ENCODE measurements around the gene FN3K. TPM values are rescaled to one million over a fixed set of nuclear protein-coding genes. Genes with fewer than 3 reads are reported as not detected.

FN3K gene
- 2.9 and 19.7 TPM in 2 replicates for total RNA-seq

DNA sequence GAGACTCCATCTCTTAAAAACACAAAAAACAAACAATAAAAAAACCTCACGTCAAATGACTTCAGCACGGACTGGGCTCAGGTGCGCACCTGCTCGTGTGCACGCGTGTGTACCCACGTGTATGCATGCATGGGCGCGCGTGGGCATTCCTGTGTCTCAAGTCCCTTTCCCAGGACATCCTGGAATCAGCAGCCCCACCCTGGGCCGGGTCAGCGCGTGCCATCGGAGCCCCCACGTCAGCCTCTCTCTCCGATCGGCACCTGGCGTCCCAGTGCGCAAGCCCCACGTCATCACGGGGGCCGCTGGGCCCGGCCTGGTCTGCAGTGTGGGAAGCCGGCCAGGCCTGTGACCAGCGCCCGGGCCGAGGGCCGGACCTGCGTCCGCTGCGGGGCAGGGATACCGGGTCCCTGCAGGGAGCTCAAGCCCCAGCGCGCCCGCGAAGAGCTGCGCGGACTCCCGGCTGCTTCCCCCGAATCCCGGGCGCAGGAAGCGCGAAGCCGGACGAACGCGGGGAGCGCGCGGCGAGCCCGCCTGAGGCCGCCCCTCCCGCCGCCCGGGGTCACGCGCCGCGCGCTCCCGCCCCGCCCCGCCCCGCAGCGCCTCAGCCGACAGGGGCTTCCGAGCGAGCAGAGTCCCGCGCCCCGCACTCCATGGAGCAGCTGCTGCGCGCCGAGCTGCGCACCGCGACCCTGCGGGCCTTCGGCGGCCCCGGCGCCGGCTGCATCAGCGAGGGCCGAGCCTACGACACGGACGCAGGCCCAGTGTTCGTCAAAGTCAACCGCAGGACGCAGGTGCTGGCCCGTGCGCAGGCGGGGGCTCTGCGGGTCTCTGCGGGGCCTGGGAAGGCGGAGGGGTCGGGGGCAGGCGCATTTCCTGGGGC, at the start of gene FN3K:
Gene FN3K, plus strand, starts transcription at position 629 of the 880 bp plus-strand sequence. Its CDS starts 22 bp downstream, at position 651.
- no peak for DNase-seq (ENCODE audit: extremely low read depth, low read depth, low spot score)

DNA sequence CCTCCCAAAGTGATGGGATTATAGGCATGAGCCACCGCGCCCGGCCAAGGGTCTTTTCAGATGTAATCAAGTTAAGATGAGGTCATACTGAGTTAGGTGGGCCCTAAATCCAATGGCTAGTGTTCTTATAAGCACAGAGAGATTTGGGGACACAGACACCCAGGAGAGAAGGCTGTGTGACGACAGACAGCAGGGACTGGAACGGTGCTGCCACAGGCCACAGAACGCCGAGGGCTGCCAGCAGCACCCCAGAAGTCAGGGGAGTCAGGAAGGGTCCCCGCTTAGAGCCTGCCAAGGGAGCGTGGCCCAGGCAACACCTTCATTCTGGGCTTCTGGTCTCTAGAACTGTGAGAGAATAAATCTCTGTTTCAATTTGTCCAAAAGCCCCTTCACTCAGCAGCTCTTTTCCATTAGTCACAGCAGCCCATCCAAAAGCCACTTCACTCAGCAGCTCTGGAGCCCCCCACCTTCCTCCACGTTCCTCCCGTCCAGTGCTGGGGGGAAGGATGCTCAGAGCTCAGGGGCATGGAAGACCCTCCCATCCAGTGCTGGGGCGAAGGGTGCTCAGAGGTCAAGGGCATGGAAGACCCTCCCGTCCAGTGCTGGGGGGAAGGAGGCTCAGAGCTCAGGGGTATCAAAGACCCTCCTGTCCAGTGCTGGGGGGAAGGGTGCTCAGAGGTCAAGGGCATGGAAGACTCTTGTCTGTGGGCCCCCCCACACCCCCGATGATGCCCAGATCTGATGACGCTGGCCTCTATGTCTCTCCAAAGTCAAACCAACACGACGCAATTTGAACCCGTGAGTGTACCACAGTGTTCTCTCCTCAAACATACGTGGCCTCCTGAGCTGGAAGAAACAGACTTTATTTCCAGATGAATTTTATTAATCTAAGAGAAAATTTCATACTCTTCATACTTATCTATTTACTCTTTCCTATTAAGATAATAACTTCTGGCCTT, 48.8 kb upstream of the FN3K start:
- no peak for DNase-seq (ENCODE audit: extremely low read depth, low read depth, low spot score)

DNA sequence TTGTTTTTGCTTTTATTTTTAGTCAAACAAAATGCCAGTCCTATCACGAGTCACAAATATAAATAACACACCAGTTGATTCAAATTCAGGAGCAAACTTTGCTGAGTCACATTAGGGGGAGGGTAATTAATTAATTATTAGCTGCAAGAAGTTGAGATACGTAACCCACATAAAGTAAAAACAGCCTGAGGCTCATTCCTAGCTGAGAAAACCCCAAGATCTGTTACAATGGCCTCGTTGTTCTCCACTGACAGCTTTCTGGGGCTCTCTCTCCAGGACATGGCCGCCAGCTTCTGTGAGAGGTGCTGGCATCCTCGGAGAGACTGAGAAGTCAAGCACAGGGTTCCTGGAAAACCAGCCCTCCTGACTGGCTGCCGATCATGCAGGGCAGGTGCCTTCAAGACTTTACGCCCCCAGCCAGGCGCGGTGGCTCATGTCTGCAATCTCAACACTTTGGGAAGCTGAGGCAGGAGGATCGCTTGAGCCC, 48.0 kb upstream of the FN3K start:
- DNase-seq (ENCODE audit: extremely low read depth, low read depth, low spot score), result no peak

DNA sequence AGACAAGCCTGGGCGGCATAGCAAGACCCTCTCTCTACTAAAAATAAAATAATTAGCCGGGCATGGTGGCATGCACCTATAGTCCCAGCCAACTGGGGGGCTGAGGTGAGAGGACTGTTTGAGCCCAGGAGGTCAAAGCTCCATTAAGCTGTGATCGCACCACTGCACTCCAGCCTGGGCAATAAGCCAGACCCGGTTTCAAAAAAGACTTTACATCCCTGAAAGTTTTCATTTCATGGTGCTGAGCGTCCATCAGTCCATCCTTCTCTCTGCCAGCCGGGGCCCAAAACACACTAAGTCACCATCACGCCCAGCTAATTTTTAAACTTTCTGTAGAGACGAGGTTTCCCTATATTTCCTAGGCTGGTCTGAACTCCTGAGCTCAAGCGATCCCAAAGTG, 47.5 kb upstream of the FN3K start:
- no peak for DNase-seq (ENCODE audit: extremely low read depth, low read depth, low spot score)

DNA sequence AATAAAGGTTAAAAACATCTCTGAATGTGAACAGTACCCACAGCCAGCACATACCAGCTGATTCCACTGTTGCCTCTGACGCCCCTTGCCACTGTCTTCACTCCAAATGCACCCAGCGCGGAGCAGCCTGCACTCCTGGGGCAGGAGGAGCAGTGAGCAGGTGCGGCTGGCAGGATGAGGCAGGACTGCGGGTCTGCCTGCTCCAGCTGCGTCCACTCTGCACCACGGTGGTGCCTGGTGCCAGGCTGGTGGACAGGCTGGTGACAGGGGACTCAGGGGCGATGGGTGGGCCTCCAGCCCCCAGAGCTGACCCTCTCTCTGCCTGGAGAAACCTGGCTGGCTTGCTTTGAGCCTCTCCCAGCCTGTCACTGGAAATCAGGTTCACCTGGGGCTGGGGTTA, 46.3 kb upstream of the FN3K start:
- no peak for DNase-seq (ENCODE audit: extremely low read depth, low read depth, low spot score)

DNA sequence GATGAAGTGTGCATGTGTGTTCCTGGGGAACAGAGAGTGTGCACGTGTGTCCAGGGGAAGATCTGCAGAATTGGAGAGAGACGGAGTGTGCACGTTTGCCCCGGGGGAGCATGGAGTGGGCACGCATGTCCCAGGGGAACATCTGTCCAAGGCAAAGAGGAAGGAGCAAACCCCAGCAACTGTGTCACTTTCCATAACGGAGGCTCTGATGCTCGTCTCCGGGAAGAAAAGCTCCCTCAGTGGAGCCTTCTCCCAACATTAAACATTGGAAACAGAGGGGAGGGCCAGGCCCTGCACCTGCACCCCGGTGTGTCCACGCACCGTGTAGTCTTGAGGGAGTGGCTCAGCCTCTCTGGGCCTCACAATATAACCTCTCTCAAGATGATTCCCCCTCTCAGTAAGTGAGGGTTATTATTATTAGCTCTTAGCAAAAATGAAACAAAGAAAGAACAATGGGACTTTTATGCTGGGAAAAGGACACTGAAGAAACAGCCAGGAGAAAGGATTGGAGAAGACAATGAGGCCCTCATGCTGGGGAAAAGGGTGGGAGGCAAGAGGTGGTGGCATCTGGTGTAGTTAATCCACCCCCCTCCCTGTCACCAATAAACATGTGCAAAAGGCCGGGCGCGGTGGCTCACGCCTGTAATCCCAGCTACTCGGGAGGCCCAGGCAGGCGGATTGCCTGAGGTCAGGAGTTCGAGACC, 44.5 kb upstream of the FN3K start:
- DNase-seq (ENCODE audit: extremely low read depth, low read depth, low spot score), result no peak

DNA sequence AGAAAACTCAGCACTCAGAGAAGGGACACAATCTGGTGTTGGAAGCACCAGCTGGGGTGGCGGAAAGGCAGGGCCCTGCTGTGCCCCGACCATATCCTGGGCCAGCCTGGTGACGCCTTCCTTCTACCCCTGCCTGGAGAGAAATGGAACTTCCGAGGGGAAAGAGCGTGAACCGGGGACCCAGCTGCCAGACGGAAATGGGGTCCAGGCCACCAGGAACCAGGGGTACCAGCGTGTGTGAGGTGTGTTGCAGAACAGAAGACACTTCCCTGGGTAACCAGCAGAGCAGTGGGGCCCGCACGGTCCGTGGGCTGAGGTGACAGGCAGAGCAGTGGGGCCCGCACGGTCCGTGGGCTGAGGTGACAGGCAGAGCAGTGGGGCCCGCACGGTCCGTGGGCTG, 43.7 kb upstream of the FN3K start:
- no peak for DNase-seq (ENCODE audit: extremely low read depth, low read depth, low spot score)

DNA sequence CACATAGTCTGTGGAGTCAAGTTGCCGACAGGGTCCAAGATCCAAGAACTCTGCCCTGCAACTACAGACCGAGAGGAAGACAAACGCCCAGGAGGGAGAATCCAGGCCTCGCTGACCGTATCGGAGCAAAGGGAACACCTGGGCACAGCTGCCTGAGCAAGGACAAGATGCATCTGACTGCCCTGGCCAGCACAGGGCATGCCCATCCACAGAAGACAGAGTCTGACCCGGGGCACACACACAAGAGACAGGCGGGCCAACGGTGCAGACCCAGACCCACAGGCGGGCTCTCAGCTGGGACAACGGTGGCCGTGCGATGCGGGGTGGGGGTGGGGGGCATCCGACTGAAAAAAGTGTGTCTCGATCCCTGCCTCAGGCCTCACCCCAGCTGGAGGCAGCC, 43.1 kb upstream of the FN3K start:
- no peak for DNase-seq (ENCODE audit: extremely low read depth, low read depth, low spot score)

DNA sequence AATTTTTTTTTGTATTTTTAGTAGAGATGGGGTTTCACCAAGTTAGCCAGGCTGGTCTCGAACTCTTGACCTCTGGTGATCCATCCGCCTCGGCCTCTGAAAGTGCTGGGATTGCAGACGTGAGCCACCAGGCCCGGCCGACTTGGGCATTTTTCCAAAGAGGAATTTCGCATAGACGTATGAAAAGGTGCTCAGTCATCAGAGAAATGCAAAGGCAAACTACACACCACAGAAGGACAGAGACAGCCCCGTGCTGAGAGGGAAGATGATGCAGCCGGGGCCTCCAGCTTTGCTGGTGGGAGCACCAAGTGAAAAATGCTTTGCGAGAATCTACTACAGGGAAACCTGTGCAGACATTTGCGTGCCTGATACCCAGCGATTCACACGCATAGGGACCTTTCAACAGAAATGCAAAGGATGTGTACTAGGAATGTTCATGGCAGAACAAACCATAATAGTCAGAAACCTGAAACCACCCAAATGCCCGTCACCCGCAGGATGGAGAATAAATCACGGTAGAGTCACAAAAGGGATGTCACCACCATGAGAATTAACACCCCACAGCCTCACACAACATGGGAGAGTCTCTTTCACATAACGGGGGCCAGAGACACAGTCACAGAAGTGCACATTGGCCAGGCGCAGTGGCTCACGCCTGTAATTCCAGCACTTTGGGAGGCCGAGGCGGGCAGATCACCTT, 42.1 kb upstream of the FN3K start:
- no peak for DNase-seq (ENCODE audit: extremely low read depth, low read depth, low spot score)

DNA sequence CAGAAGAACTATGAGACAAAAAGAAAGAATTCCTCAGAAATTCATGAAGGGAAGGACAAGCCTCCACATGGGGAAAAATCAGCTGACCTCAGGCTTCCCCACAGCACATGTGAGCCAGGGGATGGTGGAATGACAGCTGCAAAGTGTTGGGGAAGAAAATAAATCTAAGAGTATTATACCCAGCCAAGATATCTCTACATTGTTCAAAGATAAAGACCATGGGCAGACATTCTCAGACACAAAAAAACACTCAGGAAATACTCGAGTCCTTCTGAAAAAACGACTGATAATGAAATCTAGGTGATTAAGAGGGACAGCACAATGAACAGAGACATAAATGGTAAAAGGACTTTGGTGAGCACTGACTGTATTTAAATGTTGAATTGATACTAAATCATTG, 40.8 kb upstream of the FN3K start:
- DNase-seq (ENCODE audit: extremely low read depth, low read depth, low spot score), result no peak

DNA sequence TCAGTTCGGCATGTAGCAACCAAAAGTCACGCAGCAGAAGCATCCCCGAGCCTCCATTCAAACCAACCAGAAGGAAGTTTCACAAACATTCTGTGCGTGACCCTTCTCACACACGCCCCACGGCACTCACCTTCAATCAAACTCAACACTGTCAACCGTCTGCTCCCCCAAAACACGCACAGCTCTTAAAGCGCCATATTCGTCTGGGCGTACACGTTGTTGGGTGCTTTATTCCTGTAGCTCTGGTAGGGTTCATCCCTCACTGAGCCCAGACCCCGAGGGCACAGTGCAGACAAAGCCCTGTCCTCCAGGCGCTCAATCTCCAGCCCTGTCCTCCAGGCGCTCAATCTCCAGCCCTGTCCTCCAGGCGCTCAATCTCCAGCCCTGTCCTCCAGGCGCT, 39.2 kb upstream of the FN3K start:
- DNase-seq (ENCODE audit: extremely low read depth, low read depth, low spot score), result no peak

DNA sequence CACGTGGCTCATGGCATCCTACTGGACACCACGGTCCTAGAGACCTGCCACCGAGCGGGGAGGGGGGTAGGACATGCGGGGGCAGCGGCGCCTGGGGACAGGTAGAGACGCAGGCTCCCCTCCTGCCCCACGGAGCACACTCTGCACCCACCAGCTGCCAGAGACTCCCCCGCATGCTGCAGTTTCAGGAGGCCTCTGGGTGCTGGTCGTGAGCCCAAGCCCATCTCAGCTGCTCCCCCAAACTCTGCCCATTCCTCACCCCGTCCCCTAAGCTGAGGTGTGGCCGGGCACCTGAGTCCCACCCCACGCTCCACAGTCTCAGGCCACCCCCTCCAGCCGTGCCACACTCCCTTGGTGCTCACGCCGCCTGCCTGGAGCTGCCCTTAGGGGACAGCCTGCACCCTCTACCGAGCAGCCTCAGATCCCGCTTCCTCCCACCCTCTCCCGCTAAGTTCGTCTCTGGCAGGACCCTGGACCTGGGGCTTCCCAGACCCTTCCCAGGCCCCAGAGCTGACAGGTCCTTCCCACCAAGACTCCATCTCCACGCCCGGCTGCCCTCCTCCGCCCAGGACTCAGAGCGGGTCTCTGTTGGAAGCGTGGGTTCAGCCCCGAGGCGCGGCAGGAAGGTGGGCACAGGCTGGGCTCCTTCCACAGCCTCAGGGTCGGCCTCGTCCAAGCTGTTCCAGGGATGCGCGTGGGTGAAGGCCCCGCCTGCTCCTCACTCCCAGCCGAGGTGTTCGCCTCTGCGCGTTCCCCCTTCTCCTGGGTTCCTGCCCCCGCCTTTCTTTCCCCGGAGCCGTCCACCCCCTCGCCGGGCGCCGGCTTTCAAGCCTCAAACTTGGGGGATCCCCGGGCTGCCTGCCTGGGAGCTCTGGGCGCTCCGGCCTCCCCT, 38.3 kb upstream of the FN3K start:
- DNase-seq (ENCODE audit: extremely low read depth, low read depth, low spot score), result no peak

DNA sequence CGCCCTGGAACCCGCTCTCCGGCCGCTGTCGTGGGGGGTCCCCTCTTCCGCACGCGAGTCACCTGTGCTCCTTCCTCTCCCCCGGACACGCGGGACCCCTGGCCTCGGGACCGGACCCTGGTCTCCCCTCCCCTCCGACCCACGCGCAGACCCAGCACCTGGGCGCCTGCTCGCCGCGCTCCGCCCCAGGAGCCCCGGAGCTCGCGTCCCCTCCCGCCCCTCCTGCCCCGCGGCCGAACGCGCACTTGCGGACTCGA, 37.7 kb upstream of the FN3K start:
- no peak for DNase-seq (ENCODE audit: extremely low read depth, low read depth, low spot score)

DNA sequence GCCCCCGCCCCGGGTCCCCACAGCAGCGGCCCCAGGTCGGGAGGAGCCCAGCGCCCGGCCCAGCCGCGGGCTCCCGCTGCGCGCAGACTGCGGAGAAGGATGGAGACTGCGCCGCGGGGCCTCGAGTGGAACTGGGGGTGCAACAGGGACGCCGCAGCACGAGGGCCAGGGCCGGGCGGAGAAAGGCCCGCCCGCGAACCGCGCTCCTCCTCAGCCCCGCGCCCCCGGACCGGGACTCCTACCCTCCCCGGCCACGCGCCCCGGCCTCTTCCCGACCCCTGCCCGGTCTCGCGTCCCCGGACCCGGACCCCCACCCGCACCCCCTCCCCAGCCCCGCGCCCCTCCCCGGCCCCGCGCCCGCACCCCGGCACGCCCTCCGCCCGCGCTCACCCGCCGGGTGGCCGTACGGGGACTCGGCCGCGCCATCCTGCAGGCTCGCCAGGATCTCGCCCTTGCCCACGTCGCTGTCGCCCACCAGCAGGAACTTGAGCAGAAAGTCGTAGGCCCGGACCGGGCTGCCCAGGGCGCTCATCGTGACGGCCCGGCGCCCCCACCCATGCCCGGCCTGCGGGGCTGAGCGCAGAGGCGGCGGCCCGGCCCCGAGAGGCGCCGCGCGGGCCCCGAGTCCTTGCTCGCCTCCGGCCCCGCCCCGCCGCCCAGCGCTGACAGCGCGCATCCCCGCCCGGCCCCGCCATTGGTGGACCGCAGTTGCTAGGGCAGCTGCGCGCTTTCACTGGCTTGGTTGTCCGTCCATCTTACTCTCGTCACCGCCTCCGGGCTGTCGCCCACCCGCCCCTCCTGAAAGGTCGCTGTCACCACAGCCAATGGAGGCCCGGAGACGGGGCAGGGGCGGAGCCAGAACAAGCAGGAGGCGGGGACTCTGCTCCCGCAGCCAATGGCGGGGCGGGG, 37.1 kb upstream of the FN3K start, which contains the start of gene RAB40B:
Gene RAB40B, minus strand, starts transcription at position 634 of the 909 bp plus-strand sequence. Its CDS starts 102 bp downstream, at position 532.
- peak; percentile 78 for DNase-seq (ENCODE audit: extremely low read depth, low read depth, low spot score)

DNA sequence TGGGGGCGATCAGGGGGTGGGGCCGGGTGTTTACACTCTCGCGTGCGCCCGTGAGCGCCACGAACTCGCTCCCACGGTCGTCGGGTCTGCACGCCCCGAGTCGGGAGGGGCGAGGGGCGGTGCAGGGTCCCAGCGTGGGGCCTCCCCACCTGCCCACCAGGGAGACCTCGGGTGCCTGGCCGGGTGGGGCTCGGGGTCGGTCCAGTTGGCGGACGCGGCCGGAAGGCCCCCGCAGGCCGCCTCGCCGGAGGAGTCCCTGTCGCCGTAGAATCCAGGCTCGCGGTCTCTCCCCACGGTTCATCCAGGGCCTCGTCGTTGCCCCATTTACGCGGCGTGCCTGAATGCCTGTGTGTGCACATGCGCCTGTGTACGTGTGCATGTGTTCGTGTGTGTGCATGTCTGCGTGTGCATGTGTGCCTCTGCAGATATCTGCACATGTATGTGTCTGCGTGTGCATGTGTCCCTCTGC, 36.4 kb upstream of the FN3K start:
- no peak for DNase-seq (ENCODE audit: extremely low read depth, low read depth, low spot score)

DNA sequence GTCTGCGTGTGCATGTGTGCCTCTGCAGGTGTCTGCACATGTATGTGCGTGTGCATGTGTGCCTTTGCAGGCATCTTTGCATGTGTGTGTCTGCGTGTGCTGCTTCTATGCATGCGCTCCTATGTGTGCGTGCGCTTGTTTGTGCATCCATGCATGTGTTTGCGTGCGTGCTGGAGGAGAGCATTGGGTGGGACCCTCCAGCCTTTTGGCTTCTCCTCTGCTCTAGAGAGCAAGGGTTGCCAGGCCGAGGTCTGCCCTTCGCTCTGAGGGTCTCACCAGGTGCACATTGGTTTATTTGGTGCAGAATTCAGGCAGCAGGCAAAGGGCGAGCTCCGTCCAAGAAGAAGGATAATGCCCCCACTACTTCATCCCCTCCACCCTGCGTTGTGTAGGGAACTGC, 35.9 kb upstream of the FN3K start:
- no peak for DNase-seq (ENCODE audit: extremely low read depth, low read depth, low spot score)

DNA sequence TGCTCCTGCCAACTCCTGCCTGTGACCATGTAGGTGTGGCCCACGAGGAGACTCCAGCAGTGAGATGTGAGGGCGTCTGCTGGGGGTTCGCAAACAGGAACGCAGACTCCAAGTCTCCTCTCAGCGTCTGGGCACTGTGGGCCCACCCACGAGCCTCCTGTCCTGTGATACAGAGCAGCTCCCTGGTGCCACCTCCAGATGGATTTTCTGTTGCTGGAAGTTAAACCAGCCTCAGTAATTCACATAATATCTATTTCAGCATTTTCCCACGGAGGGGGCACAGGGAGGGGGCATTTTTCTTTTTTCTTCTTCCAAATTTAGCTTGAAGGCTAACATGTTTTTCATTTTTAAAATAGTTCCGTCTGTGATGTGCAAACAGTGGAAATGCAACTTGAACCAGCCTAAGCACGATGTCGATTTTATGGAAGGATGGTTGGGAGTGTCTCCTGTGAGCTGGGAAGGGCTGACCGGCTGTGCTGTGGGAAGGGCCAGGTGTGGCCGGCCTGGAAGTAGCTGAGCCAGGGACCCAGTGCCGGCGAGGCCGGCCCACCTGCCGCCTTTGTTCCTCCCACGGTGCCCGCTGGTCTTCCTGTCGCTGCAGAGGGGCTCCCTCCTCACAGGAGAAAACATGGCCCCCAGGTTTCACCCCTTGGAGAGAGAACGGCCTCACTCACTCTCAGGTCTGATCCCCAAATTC, 33.0 kb upstream of the FN3K start:
- DNase-seq (ENCODE audit: extremely low read depth, low read depth, low spot score), result no peak
